SHP77 treated with DMSO at 0.1 percent for 48 hours (cell line): Measurements from ENCODE around the gene HJURP.

Source experiments
- DNase-seq: peaks from one replicate; lab custom pipeline; 2025; lab: John Stamatoyannopoulos, UW

Gene HJURP

GRCh38 chr2:233793465-233794127, 60.7 kb downstream of the HJURP start:
- DNase-seq: no peak

- no peak for DNase-seq
These were observed 61.6 kb downstream of the HJURP start for GRCh38 chr2:233792720-233793119.

GRCh38 chr2:233791883-233792329, 62.4 kb downstream of the HJURP start:
- DNase-seq: no peak

GRCh38 chr2:233791151-233791882, 63.0 kb downstream of the HJURP start:
- no peak for DNase-seq

GRCh38 chr2:233789554-233789953, 64.8 kb downstream of the HJURP start:
- no peak for DNase-seq
